ENCODE measurements around the gene PARP16.
"Not testable (repeated sequence)": the region's sequence is repeated elsewhere in the genome, so short reads cannot be mapped to it uniquely, and the experiment has no call there.

PARP16 gene

DNA sequence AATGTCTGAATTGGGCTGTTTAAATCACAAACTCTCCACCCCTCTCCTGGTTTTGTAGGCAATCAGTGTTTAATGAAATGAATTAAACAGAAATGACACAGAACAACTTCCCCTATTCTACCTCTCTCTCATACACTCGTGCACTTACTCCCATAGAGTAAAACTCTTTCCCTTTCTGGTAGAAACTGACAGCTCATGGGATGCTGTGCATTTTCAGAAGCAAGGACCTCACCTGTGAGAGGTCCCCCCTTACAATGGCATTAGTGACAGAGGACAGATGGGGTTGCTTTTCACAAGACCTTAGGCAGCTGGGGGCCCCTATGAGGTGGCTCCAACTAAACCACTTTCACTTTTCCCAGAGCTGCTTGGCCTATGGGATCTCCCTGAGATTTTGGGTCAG is 31.9 kb downstream of the PARP16 start:
- DNase-seq = no peak
- in situ Hi-C loops (cut with HindIII; ENCODE audit: low pct_ligation_motif_present, low pct_unique_long_range_greater_than_20kb, low sequenced_read_pairs) = no loop called here

DNA sequence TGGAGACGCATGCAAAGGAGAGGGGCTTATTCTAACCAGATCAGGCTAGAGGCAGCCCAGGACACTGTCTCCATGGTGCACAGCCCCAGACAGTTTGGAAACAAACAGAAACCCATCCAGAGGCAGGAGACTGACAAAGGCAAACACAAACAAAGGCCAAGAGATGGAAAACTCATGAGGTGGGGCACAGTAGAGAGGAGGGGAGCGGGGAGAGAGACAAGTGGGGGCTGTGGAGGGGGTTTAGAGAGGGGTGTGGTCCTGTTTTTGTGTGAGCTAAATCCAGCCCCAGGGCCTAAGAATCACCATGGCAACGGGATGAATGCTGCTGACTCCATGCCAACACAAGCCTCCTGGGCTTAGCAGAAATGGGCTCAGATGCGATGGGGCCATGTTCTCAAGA is 32.3 kb downstream of the PARP16 start:
- in situ Hi-C loops (cut with HindIII; ENCODE audit: low pct_ligation_motif_present, low pct_unique_long_range_greater_than_20kb, low sequenced_read_pairs) = no loop called here
- DNase-seq = no peak

DNA sequence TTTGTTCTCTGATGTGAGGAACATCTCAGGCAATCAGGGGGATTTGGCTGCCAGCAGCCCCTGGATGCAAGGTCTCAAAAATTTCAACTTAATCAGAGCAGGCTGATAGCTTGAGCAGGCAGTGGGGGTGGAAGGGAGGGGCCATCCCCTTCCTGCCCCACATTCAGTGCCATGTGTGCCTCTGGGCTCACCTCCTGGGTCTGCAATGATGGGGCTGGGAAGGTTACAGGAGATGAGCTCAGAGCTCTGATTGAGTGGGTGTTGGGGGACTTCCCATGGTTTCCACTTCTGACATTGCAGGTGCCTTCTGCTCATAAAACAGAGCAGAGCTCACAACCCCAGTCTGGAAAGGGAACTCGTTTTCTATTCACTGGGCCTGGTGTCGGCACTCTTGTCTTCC is 37.0 kb downstream of the PARP16 start:
- in situ Hi-C loops (cut with HindIII; ENCODE audit: low pct_ligation_motif_present, low pct_unique_long_range_greater_than_20kb, low sequenced_read_pairs) = no loop called here
- no peak for DNase-seq

DNA sequence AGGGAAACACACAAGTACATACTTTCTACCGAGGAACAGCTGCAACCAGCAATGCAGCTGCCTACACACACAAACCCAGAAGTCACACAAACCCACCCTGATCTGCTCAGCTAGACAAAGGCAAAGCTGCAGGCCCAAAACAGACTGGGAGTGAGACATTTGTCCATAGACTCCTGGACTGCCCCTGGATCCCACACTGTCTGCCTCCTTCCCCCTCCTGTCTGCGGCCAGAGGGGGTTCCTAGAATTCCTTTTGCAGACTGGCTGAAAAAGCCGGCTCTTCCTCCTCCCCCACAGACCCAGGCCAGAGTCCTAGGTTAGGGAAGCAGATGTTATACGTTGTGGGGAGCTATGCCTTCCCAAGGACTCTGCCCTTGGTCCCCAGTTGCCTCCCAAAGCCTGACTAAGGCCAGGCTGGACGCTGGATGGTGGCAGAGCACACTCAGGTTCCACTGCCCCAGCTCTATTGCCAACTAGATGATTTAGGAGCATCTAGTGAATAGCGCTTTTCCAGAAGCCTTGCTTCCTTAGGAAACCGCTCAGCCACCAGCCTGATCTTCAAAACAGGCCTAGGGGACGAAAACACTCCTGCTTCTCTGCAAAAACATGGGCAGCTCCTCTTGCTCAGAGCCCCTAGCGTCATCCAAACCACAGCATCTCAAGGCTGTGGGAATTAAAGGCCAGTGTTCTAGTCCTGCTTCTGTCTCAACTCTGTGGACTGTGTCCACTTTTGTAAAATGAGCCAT is 38.0 kb downstream of the PARP16 start:
- DNase-seq = no peak
- in situ Hi-C loops (cut with HindIII; ENCODE audit: low pct_ligation_motif_present, low pct_unique_long_range_greater_than_20kb, low sequenced_read_pairs) = no loop called here

DNA sequence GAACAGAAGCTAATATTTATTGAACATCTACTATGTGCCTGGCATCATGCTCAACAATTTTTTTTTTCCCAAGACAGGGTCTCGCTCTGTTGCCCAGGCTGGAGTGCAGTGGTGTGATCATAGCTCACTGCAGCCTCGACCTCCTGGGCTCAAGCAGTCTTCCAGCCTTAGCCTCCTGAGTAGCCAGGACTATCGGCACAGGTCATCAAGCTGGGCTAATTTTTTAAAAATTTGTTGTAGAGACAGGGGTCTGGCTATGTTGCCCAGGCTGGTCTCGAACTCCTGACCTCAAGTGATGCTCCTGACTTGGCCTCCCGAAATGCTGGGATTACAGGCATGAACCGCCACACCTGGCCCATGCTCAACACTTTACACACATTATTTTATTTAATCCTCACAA is 39.7 kb downstream of the PARP16 start:
- no peak for DNase-seq
- in situ Hi-C loops (cut with HindIII; ENCODE audit: low pct_ligation_motif_present, low pct_unique_long_range_greater_than_20kb, low sequenced_read_pairs) = no loop called here

DNA sequence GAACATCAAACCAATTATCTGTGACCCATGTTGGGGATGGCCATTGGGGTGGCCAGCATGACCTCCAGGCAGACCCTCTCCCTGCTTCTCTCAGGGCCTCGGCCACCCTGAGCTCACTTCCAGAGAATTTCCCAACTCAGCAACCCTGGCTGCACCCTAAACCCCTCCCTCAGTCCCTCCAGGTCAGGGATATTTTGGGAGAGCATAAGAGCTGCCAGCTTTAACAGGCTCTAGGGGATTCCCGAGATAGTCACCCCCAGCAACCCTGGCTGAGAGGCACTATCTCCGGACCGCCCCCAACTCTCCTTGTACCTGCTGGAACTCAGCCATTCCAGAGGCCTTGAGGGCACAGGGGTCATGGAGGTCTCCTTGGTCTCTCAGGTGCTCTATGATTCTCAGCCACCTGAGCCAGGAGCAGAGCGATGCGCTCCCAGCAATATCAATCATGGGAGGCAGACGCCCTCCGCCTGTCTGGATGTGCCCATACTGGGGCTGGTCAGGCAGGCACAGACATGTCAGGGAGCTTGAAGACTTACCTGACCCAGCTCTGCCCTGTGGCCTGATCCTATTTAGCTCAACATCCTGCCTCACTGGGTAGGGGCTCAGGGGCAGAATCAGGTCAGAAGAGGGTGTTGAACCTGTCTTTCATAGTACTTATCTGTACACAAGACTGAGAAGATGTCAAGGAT is 40.5 kb downstream of the PARP16 start:
- DNase-seq = no peak
- in situ Hi-C loops (cut with HindIII; ENCODE audit: low pct_ligation_motif_present, low pct_unique_long_range_greater_than_20kb, low sequenced_read_pairs) = no loop called here

DNA sequence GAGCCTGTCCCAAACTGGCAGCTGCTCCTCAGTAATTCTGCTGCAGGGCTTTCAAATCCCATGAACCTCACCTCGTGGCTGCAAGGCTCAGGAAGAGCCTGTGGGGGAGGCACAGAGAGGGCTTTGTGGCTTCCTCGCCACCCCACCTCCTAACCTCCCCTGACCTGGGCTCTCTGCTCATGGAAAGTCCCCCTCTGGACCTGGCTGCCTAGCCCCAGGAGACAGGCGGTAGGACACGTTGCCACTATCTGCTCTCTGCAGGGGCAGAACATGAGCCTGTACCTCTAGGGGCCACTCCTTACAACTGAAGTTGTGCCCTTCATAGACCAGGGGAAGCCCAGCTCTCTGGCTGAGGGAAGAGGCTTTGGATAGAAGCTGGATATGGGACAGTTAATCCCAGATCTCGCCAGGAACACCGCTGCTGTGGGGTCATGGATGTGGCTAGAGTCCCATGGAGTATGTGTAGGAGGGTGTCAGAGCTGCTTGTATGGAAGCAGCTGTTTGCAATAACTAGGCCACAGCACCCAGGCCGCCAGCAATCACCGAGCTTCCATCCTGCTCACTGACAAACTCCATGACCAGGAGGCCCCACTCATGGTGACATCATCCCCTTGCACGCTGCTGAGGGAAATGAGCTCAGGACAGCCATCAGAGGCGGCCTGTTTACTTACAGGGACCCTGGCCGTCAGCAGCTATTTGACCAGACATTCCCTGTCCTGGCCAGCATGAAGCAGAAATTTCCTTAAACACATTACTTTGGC is 41.4 kb downstream of the PARP16 start:
- in situ Hi-C loops (cut with HindIII; ENCODE audit: low pct_ligation_motif_present, low pct_unique_long_range_greater_than_20kb, low sequenced_read_pairs) = no loop called here
- DNase-seq = no peak

DNA sequence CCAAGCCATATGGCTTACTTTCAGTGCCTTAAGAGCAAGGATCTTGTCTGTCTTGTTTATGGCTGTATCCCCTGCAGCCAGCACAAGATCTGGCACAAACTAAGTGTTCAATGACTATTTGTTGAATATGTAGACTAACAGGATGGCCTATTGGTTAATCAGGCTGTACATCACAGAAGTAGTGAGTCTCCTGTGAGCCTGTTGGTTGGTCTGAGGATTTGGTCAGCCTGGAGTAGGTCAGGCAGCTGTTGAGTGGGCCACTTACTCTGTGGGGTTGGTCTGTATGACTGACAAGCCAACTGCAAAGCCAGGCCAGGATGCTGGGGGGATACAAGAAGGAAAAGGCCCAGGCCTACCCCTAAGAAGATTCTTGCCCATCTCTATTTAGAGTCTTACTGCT is 42.0 kb downstream of the PARP16 start:
- DNase-seq = no peak
- in situ Hi-C loops (cut with HindIII; ENCODE audit: low pct_ligation_motif_present, low pct_unique_long_range_greater_than_20kb, low sequenced_read_pairs) = no loop called here

DNA sequence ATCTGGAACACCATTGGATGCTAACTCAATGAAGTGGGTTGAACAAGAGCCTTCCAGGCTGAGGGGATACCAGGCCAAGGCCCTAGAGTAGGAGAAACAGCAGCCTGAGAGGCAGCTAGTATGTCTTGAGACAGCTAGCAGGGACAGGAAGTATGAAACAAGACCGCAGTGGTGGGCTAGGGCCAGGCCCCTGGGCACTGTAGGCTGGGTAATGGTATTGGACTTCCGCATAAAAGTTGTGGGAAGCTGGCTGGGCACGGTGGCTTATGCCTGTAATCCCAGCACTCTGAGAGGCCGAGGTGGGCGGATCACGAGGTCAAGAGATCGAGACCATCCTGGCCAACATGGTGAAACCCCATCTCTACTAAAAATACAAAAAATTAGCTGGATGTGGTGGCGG is 50.2 kb downstream of the PARP16 start:
- DNase-seq; in situ Hi-C loops (cut with HindIII; ENCODE audit: low pct_ligation_motif_present, low pct_unique_long_range_greater_than_20kb, low sequenced_read_pairs): not testable (repeated sequence)

DNA sequence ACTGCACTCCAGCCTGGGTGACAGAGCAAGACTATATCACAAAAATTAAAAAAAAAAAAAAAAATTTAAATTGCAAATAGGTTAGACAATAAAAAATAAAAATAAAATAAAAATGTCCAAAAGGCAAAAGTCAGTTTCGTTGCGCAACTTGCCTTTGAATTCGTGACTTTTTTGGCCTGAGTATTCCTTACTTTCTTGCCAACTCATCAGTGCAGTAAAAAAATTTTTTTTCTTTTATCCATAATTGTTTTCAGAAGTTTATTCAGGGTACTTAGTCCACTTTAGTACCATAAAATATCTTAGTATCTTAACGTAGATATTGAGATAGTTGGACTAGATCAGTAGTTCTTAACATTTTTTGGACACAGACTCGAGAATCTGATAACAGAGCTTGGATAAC is 53.0 kb downstream of the PARP16 start:
- in situ Hi-C loops (cut with HindIII; ENCODE audit: low pct_ligation_motif_present, low pct_unique_long_range_greater_than_20kb, low sequenced_read_pairs) = no loop called here
- no peak for DNase-seq

DNA sequence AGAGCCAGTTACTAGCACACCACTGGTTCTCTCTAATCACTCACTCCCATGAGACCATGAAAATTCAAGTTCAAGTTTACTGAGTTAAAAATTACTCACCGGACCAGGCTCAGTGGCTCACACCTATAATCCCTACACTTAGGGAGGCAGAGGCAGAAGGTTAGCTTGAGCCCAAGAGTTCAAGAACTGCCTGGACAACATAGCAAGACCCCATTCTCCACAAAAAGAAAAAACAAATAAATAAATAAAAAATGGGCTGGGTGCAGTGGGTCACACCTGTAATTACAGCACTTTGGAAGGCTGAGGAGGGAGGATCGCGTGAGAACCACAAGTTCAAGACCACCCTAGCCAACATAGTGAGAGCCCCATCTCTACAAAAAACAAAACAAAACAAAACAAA is 54.2 kb downstream of the PARP16 start:
- in situ Hi-C loops (cut with HindIII; ENCODE audit: low pct_ligation_motif_present, low pct_unique_long_range_greater_than_20kb, low sequenced_read_pairs) = no loop called here
- DNase-seq = no peak

DNA sequence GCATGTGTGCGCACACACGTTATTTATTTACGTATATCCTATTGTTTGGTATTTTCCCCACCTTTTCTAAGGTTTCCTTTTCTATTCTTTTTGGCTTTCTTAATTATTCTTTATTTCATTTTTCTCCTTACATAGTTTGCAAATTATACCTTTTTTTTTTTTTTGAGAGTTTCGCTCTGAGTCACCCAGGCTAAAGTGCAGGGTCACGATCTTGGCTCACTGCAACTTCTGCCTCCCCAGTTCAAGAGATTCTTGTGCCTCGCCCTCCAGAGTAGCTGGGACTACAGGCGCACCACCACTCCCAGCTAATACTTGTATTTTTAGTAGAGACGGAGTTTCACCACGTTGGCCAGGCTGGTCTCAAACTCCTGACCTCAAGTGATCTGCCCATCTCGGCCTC is 55.4 kb downstream of the PARP16 start:
- no peak for DNase-seq
- in situ Hi-C loops (cut with HindIII; ENCODE audit: low pct_ligation_motif_present, low pct_unique_long_range_greater_than_20kb, low sequenced_read_pairs) = no loop called here

DNA sequence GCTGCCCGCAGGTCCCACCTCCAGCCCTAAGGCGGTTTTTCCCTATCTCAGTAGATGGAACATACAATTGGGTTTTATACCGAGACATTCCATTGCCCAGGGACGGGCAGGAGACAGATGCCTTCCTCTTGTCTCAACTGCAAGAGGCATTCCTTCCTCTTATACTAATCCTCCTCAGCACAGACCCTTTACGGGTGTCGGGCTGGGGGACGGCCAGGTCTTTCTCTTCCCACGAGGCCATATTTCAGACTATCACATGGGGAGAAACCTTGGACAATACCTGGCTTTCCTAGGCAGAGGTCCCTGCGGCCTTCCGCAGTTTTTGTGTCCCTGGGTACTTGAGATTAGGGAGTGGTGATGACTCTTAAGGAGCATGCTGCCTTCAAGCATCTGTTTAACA is 59.8 kb downstream of the PARP16 start:
- in situ Hi-C loops (cut with HindIII; ENCODE audit: low pct_ligation_motif_present, low pct_unique_long_range_greater_than_20kb, low sequenced_read_pairs); DNase-seq: not testable (repeated sequence)

DNA sequence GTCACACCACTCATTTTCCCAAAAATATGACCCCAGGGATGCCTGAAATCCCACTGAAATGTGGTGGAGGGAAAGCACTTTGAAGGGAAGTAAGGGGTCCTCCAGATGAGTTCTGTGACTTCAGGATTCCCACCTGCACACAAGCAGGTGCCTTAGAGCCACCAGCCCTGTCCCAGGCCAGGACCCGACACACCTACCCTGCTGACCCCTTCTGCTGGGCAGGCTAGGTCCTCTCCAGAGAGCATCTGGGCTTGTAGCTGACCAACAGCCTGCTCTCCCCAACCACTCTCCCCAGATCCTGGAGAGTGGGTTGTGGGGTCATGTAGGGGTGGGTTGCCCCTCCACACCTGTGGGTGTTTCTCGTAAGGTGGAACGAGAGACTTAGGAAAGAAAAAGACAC is 60.5 kb downstream of the PARP16 start:
- in situ Hi-C loops (cut with HindIII; ENCODE audit: low pct_ligation_motif_present, low pct_unique_long_range_greater_than_20kb, low sequenced_read_pairs) = no loop called here
- DNase-seq = no peak

DNA sequence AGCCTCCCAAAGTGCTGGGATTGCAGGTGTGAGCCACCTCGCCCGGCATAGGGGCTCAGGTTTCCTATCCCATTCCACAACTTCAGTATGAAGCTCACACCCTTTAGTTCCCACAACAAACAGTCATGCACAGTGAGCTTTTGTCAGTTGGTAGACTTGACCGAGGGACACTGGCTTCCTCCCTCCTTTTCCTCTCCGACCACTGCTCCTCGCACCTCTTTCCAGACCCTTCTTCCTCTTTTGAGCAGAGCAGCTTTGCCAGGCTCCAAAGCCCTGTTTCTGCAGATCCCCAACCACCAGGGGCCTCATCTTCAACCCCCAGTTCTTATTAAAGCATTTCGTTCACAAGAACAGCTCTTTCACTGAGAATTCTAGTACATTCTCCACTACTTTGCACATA is 62.7 kb downstream of the PARP16 start:
- in situ Hi-C loops (cut with HindIII; ENCODE audit: low pct_ligation_motif_present, low pct_unique_long_range_greater_than_20kb, low sequenced_read_pairs) = no loop called here
- no peak for DNase-seq

DNA sequence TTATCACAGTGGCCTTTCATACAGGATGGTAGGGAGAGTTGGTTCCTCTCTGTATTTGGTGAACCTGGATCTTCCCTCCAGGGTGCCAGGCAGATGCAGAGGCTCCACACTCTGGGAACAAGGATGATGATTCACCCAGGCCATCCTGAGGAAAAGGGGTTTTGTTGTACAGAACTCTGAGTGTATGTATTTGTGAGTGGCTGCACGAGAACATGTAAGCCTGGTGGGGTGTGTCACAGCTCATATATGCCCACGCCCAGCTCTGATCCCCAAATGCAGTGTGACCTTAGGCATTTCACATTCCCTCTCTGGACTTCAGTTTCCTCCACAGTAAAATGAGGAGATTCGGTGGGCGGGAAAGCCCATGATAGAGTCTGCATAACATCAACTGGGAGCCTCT is 63.8 kb downstream of the PARP16 start:
- DNase-seq = no peak
- in situ Hi-C loops (cut with HindIII; ENCODE audit: low pct_ligation_motif_present, low pct_unique_long_range_greater_than_20kb, low sequenced_read_pairs) = no loop called here

DNA sequence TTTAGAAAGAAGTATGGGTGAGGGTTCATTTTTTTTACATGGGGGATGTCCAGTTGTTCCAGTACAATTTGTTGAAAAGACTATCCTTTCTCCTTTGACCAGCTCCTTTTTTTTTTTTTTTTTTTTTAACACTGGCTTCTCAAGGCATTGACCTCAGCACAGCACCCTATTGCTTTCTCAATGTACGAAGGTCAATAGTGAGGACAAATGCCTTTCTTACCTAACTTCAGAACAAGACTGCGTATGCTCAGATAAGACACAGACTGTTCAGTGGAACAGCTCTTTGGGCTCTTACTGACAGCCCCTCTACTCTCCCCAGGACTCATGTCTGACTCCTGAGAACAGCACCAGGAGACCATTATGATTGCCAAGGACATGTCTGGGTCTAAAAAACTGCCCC is 65.0 kb downstream of the PARP16 start:
- in situ Hi-C loops (cut with HindIII; ENCODE audit: low pct_ligation_motif_present, low pct_unique_long_range_greater_than_20kb, low sequenced_read_pairs) = no loop called here
- DNase-seq = no peak

DNA sequence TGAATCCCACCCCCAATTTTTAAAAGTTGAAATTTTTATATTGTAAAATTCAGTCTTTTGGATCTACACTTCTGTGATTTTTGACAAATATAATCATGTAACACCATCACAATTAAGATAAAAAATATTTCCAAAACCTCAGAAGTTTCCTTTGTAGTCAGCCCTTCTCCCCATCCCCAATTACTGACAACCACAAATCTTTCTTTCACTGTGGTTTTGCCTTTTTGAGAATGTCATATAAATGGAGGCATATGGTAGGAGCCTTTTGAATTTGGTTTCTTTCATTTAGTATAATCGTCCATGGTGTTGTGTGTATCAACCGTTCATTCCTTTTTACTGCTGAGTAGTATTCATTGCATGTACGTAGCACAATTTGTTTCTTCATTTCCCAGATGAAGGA is 67.5 kb downstream of the PARP16 start:
- in situ Hi-C loops (cut with HindIII; ENCODE audit: low pct_ligation_motif_present, low pct_unique_long_range_greater_than_20kb, low sequenced_read_pairs) = no loop called here
- DNase-seq = no peak

DNA sequence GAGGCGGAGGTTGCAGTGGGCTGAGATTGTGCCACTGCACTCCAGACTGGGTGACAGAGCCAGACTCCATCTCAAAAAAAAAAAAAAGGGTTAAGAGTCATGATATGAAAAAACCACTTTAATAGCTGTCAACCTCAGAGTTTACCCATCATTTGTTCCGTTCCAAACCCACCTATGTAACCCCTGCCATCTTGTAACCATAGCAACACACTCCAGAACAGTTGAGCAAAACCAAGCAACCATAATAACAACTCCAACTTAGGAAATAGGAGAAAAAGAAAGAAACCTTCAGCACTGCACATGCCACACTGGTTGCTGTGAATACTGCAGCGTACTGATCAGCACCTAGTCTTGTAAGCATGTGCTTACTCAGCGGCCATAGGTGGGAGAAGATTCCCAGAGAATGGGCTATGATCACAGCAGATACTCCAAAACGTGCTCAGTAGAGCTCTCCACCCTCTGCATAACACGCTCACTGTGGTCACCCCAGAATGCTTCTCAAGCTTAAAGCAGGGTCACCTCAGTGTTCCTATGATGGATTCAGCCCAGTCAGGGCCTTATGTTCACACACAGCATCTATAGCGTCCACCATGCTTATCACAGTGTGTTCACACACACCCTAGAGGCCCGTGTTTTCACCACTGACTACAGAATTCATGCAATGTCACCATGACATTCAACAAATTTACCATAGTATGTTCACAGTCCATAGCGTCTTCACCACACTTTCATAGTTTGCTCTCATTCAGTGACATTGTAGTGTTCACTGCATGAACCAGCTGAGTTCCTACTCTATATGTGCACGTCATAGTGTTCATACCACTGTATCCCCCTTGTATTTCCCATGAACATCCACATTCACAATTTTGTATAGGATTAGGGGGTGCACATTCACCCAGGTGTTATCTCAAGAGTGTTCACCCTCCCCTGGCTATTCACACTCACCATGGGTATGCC is 68.9 kb downstream of the PARP16 start:
- no peak for DNase-seq
- in situ Hi-C loops (cut with HindIII; ENCODE audit: low pct_ligation_motif_present, low pct_unique_long_range_greater_than_20kb, low sequenced_read_pairs) = no loop called here

Data from ACHN (cell line).